Osteoblast (primary cell): ENCODE measurements around the gene NUP50. TPM values are rescaled to one million over a fixed set of nuclear protein-coding genes. Genes with fewer than 3 reads are reported as not detected.

Source experiments
- DNase-seq: peaks from one replicate; pipeline ENCODE4 v3.0.0; 2011; ENCODE audit warnings: low spot score, mixed read lengths; ENCODE audit not compliant: insufficient read length; ENCODE audit errors: missing footprints
- H2AFZ ChIP-seq: 2 replicates; pipeline ENCODE4 v1.6.0; 2011; ENCODE audit warnings: mild to moderate bottlenecking, low read length
- H3K27ac ChIP-seq: 2 replicates; pipeline ENCODE4 v1.5.1; 2011; ENCODE audit warnings: mild to moderate bottlenecking, low read depth, low read length, moderate library complexity
- H3K27me3 ChIP-seq: 2 replicates; pipeline ENCODE4 v1.6.0; 2012; ENCODE audit warnings: mild to moderate bottlenecking, control low read depth, inconsistent platforms, low read length, moderate library complexity; ENCODE audit not compliant: insufficient read depth
- H3K36me3 ChIP-seq: 2 replicates; pipeline ENCODE4 v1.5.1; 2011; ENCODE audit warnings: mild to moderate bottlenecking, low read length, control low read depth, moderate library complexity; ENCODE audit not compliant: insufficient read depth
- H3K4me1 ChIP-seq: 2 replicates; pipeline ENCODE4 v1.5.1; 2011; ENCODE audit warnings: mild to moderate bottlenecking, low read length, control low read depth, moderate library complexity; ENCODE audit not compliant: insufficient read depth
- H3K4me2 ChIP-seq: 2 replicates; pipeline ENCODE4 v1.6.0; 2011; ENCODE audit warnings: mild to moderate bottlenecking, low read length; ENCODE audit not compliant: insufficient read depth
- H3K4me3 ChIP-seq: fragments of 200-600 bp; sonication (generic); 3 replicates; pipeline ENCODE4 v1.5.1; 2012; ENCODE audit warnings: mild to moderate bottlenecking, low read length, inconsistent platforms; ENCODE audit not compliant: insufficient read depth
- H3K79me2 ChIP-seq: 2 replicates; pipeline ENCODE4 v1.6.0; 2012; ENCODE audit warnings: mild to moderate bottlenecking, low read length, control low read depth, inconsistent platforms; ENCODE audit not compliant: insufficient read depth
- H3K9me3 ChIP-seq: 2 replicates; pipeline ENCODE4 v1.5.1; 2011; ENCODE audit warnings: low read depth, low read length, control low read depth
- H4K20me1 ChIP-seq: 2 replicates; pipeline ENCODE4 v1.6.0; 2012; ENCODE audit warnings: mild to moderate bottlenecking, low read length, control low read depth; ENCODE audit not compliant: insufficient read depth
- CTCF ChIP-seq: IDR thresholded peaks from 2 replicates; pipeline ENCODE4 v1.5.1; 2011; ENCODE audit warnings: mild to moderate bottlenecking, low read depth, low read length, moderate library complexity; ENCODE audit errors: extremely low read depth
- total RNA-seq: library from RNA; depleted of rRNA; stranded (reverse); fragments of >200 nt; gene quantifications from 2 replicates; pipeline ENCODE4 v1.2.3, GENCODE V29; 2012

NUP50 gene
- total RNA-seq, 1 donor: 54.3 TPM

GRCh38 chr22:45125188-45125587 lies 38.5 kb upstream of the NUP50 start:
- Histone ChIP-seq H3K4me2 (peak overlapping the region; percentile 54), H3K4me1 (peaks cover 38% of the 10 kb centered on the region), H3K27ac (peak overlapping the region; percentile 72), H3K9me3 (no peaks in the 10 kb centered on the region), H3K4me3 (no peak overlapping the region), H3K27me3 (no peaks in the 10 kb centered on the region), H2AFZ (peak overlapping the region; percentile 52), H3K79me2 (no peaks in the 10 kb centered on the region), H4K20me1 (no peaks in the 10 kb centered on the region), H3K36me3 (no peaks in the 10 kb centered on the region)
- peak; percentile 94 for DNase-seq
- TF ChIP-seq CTCF: no peak

- H3K36me3 ChIP-seq: peaks cover 6% of the 10 kb centered on the region
- peak overlapping the region; percentile 85 for H3K27ac ChIP-seq
- H2AFZ ChIP-seq: peak overlapping the region; percentile 49
- H3K4me3 ChIP-seq: no peak overlapping the region
- peak overlapping the region; percentile 59 for H3K4me2 ChIP-seq
- H3K79me2 ChIP-seq: no peaks in the 10 kb centered on the region
- no peaks in the 10 kb centered on the region for H3K9me3 ChIP-seq
- DNase-seq: peak; percentile 81
- no peaks in the 10 kb centered on the region for H4K20me1 ChIP-seq
- no peak for TF ChIP-seq CTCF
- peaks cover 38% of the 10 kb centered on the region for H3K4me1 ChIP-seq
- no peaks in the 10 kb centered on the region for H3K27me3 ChIP-seq
Observed at GRCh38 chr22:45127866-45128265, 35.9 kb upstream of the NUP50 start.

GRCh38 chr22:45129703-45130524 lies 33.8 kb upstream of the NUP50 start:
- Histone ChIP-seq H3K27me3 (no peaks in the 10 kb centered on the region), H3K4me2 (no peak overlapping the region), H3K4me1 (peaks cover 31% of the 10 kb centered on the region), H3K9me3 (peaks cover 2% of the 10 kb centered on the region), H3K4me3 (no peak overlapping the region), H3K79me2 (peaks cover 3% of the 10 kb centered on the region), H4K20me1 (peaks cover 1% of the 10 kb centered on the region), H3K27ac (no peak overlapping the region), H3K36me3 (peaks cover 19% of the 10 kb centered on the region), H2AFZ (no peak overlapping the region)
- DNase-seq: peak; percentile 21
- TF ChIP-seq CTCF: no peak

GRCh38 chr22:45130891-45131290 lies 32.8 kb upstream of the NUP50 start:
- peaks cover 22% of the 10 kb centered on the region for H3K36me3 ChIP-seq
- H3K27me3 ChIP-seq: no peaks in the 10 kb centered on the region
- peaks cover 2% of the 10 kb centered on the region for H3K9me3 ChIP-seq
- DNase-seq: no peak
- no peak overlapping the region for H3K27ac ChIP-seq
- H4K20me1 ChIP-seq: peaks cover 3% of the 10 kb centered on the region
- no peak for TF ChIP-seq CTCF
- peaks cover 22% of the 10 kb centered on the region for H3K4me1 ChIP-seq
- H3K4me2 ChIP-seq: no peak overlapping the region
- H3K79me2 ChIP-seq: peaks cover 3% of the 10 kb centered on the region
- H2AFZ ChIP-seq: no peak overlapping the region
- H3K4me3 ChIP-seq: no peak overlapping the region
